Adrenal gland (tissue), 12 donors: Measurements from ENCODE around the gene C2orf78. TPM values are rescaled to one million over a fixed set of nuclear protein-coding genes. Genes with fewer than 3 reads are reported as not detected.

Experiments
- DNase-seq, 7 donors: peaks; one replicate each; pipeline ENCODE4 v3.0.0-alpha.2; 2019 to 2020
- H3K27ac ChIP-seq, 5 donors: fragments of 200-600 bp; sonication (generic) in 4 of 5; 1 replicate in 3 of 5; 2 replicates in 2 of 5; pipeline versions ENCODE4 v1.5.1 to v1.8.0; 2016 to 2020; ENCODE audit warnings: mild to moderate bottlenecking in 1 of 5
- H3K27me3 ChIP-seq: fragments of 200-600 bp; 2 replicates; pipeline ENCODE4 v1.8.0; 2021
- H3K36me3 ChIP-seq, 2 donors: fragments of 200-600 bp; replicated peaks in 1 of 2; 1 replicate in 1 of 2; 2 replicates in 1 of 2; pipeline versions ENCODE4 v1.5.1 to v1.8.0; 2018 to 2022
- H3K4me1 ChIP-seq, 2 donors: fragments of 200-600 bp; replicated peaks in 1 of 2; 1 replicate in 1 of 2; 2 replicates in 1 of 2; pipeline versions ENCODE4 v1.5.1 to v1.8.0; 2018 to 2021
- H3K4me3 ChIP-seq, 4 donors: fragments of 200-600 bp; sonication (generic) in 3 of 4; one replicate each; pipeline ENCODE4 v1.5.1; 2016 to 2018
- H3K9me3 ChIP-seq, 3 donors: fragments of 200-600 bp; sonication (generic) in 1 of 3; replicated peaks in 1 of 3; 1 replicate in 2 of 3; 2 replicates in 1 of 3; pipeline versions ENCODE4 v1.5.1 to v1.8.0; 2016 to 2021
- POLR2A ChIP-seq, 2 donors: fragments of 450-650 bp; IDR thresholded peaks; one replicate each; pipeline ENCODE4 v1.6.1; 2017; ENCODE audit warnings: antibody characterized with exemption in 2 of 2, mild to moderate bottlenecking in 2 of 2, moderate library complexity in 1 of 2
- WGBS, 4 donors: extraction: QIAGEN DNeasy Blood & Tissue Kit in 2 of 4; methylation state at CpG; one replicate each; pipeline versions ENCODE4 v1.1.5 to v1.1.7; 2013 to 2017; 5-methylcytosine and 5-hydroxymethylcytosine counted together
- intact Hi-C, 2 donors: fragments of 100-400 bp; cut with DNase I; formaldehyde crosslinking; loops; one replicate each; pipeline versions ENCODE4 v1.14.1 to v1.15.0; 2022 to 2023
- polyA plus RNA-seq, 3 donors: library from polyadenylated mRNA; stranded (reverse); fragments of 200-250 nt in 2 of 3; fragments of 350-450 nt in 1 of 3; fragmentation: Illumina TruSeq in 1 of 3; extraction: RNeasy Lipid Tissue Mini Kit (QIAGEN cat#74804) in 1 of 3; gene quantifications; one replicate each; pipeline ENCODE4 v1.2.3, GENCODE V29; 2013 to 2014
- total RNA-seq, 9 donors: library from RNA; depleted of rRNA in 4 of 9; stranded (reverse); fragments of >200 nt in 4 of 9; fragments of 120-200 nt in 1 of 9; fragmentation: NEBNext Ultra II Directional in 1 of 9; extraction: Animal tissue kit (Norgen Biotek cat#: 25700) in 1 of 9; gene quantifications; one replicate each; pipeline versions ENCODE4 v1.1.0 to v1.2.4, GENCODE V29; 2013 to 2023
- TF ChIP-seq, protein P1 (sequence below), 6 experiments: fragments of 450-650 bp in 4 of 6; fragments of 200-600 bp in 2 of 6; sonication (generic) in 1 of 6; IDR thresholded peaks; 1 replicate in 5 of 6; 2 replicates in 1 of 6; pipeline versions ENCODE4 v1.5.1 to v1.8.0; 2016 to 2021; ENCODE audit warnings: antibody characterized with exemption in 6 of 6, mild to moderate bottlenecking in 2 of 6, moderate library complexity in 1 of 6
- donor health status: healthy with polysubstance abuse.
- donor health status: Bipolar disorder and iron deficiency.
- donor health status: DM: yes; HTN: yes; CAD: no.
- donor health status: DM: no; HTN: no; CAD: no.
- donor health status: DM: no; HTN: no; CAD: no.
- donor health status: DM: yes; HTN: yes; CAD: no.

The C2orf78 gene
- total and polyA plus RNA-seq, 12 donors: 0.08 TPM; not detected in 11

DNA sequence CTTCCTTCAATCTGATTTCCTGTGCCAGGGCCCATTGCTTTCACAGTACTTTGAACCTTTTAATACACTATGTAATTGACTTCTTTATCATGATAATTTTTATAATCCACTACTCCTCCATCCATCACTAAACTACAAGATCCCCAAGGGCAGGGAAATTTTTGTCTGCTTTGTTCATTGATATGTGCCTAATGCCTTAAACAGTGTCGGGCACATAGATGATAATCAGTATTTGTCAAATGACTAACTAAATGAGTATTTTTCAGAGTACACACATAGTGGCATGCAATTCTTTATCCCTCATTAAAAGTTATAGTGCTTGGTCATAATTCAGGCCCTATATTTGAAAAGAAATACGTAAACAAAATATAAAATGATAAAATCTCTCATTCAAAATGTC is 39.4 kb downstream of the C2orf78 start:
- 25 to 33% (median 29%) methylated on average over 2 of the region's 2 CpGs for WGBS, 4 donors

DNA sequence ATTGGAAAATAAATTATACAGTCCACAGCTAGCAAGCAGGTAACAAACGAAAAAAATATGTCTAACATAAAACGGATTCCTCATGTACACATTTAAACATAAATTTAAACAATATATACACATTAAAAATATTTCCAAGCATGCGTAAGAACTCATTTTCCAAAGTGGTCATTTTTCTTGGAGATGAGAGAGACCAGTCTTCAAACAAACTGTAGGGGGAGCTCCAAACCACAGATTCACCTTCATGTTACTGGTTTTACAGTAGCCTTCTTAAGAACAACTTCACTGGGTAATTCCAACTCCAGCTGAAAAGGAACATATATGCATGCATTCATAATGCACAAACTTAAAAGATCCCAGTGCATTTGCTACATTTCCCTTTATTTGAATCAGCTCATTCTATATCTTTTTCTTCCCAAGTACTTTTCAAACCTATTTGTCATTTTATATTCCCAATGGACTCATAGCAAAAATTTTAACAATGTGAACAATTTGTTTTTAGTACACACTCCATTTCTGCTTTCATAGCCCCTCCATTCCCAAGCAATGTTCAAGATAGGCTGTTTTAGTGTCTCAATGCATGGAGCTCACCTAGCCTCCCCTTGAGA is 40.0 kb downstream of the C2orf78 start:
- peak in 4 of 7 donors; percentile 35 to 53 (median 50) for DNase-seq
- H3K27ac ChIP-seq: no peak overlapping the region

More for the DNA sequence above, 39.4 kb downstream of the C2orf78 start:
- no peak overlapping the region for H3K27ac ChIP-seq
- intact Hi-C loops: loop anchor here in 1 of 2 donors (10.0 kb wide), 1 partner anchor 321 kb away; the partner anchor contains the start of gene BOLA3
- no peak for DNase-seq
- no peak overlapping the region for H3K4me3 ChIP-seq
- H3K9me3 ChIP-seq: no peaks in the 10 kb centered on the region
- no peaks in the 10 kb centered on the region for H3K36me3 ChIP-seq
- no peaks in the 10 kb centered on the region for H3K27me3 ChIP-seq
- TF ChIP-seq, protein P1, sequence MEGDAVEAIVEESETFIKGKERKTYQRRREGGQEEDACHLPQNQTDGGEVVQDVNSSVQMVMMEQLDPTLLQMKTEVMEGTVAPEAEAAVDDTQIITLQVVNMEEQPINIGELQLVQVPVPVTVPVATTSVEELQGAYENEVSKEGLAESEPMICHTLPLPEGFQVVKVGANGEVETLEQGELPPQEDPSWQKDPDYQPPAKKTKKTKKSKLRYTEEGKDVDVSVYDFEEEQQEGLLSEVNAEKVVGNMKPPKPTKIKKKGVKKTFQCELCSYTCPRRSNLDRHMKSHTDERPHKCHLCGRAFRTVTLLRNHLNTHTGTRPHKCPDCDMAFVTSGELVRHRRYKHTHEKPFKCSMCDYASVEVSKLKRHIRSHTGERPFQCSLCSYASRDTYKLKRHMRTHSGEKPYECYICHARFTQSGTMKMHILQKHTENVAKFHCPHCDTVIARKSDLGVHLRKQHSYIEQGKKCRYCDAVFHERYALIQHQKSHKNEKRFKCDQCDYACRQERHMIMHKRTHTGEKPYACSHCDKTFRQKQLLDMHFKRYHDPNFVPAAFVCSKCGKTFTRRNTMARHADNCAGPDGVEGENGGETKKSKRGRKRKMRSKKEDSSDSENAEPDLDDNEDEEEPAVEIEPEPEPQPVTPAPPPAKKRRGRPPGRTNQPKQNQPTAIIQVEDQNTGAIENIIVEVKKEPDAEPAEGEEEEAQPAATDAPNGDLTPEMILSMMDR (IDR thresholded peaks at IDR 0.05): no peak
- TF ChIP-seq POLR2A (IDR thresholded peaks at IDR 0.05): no peak
- peaks cover 0 to 4% of the 10 kb centered on the region in 2 donors for H3K4me1 ChIP-seq

DNA sequence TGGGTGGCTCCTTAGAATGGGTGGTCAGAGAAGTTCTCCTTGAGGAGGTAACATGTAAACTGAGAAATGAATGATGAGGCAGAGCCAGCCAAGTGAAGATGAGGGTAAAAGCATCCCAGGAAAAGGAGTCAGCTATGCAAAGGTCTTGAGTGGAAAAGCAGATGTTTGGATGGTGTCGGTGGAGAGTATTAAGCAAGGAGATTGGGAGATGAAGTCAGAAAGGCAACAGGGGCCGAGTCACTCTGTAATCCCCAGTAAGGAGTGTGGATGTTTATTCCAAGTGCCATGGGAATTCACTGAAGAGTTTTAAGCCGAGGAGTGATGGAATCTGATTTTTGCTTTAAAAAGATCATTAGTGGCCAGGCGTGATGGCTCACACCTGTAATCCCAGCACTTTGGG is 41.4 kb downstream of the C2orf78 start:
- TF ChIP-seq, protein P1 (IDR thresholded peaks at IDR 0.05): no peak
- TF ChIP-seq POLR2A (IDR thresholded peaks at IDR 0.05): no peak
- 60 to 71% (median 67%) methylated on average over 4 of the region's 4 CpGs for WGBS, 4 donors
- intact Hi-C loops: loop anchor here in 1 of 2 donors (10.0 kb wide), 1 partner anchor 319 kb away; the partner anchor contains the start of gene BOLA3
- Histone ChIP-seq H3K9me3 (no peaks in the 10 kb centered on the region), H3K36me3 (no peaks in the 10 kb centered on the region), H3K27ac (no peak overlapping the region), H3K27me3 (no peaks in the 10 kb centered on the region), H3K4me3 (no peak overlapping the region), H3K4me1 (peaks cover 0 to 14% of the 10 kb centered on the region in 2 donors)
- no peak for DNase-seq

More for the DNA sequence above, 40.0 kb downstream of the C2orf78 start:
- Histone ChIP-seq H3K27me3 (no peaks in the 10 kb centered on the region), H3K36me3 (no peaks in the 10 kb centered on the region), H3K4me1 (peaks cover 0 to 5% of the 10 kb centered on the region in 2 donors), H3K4me3 (no peak overlapping the region), H3K9me3 (no peaks in the 10 kb centered on the region)
- WGBS, 4 donors: 4 to 9% (median 7%) methylated on average over 3 of the region's 3 CpGs
- intact Hi-C loops: loop anchor here in 1 of 2 donors (10.0 kb wide), 1 partner anchor 321 kb away; the partner anchor contains the start of gene BOLA3
- no peak for TF ChIP-seq POLR2A (IDR thresholded peaks at IDR 0.05)
- TF ChIP-seq, protein P1 (IDR thresholded peaks at IDR 0.05): peak; percentile 66 to 90 (median 80)

DNA sequence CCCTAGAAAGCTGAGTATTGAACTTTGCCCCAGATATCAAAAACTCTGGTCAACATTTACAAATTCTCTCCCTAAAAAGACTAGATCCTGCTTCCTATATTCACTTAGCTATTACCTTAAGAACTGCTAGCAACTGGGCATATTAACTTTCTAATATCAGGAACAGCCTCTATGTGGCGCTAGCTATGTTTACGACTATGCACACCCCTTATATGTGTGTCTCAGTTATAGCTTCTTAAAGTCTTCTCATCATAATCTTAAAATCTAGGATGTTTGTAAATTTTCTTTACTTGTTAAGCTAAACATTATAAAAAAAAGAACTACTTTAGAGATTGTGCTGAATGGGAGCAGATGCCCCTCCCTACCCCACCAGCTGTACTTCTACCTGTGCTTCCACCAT is 43.0 kb downstream of the C2orf78 start:
- TF ChIP-seq, protein P1 (IDR thresholded peaks at IDR 0.05): peak in 3 of 6 experiments; percentile 10 to 28 (median 20)
- no peak for TF ChIP-seq POLR2A (IDR thresholded peaks at IDR 0.05)
- no peak for DNase-seq
- H3K36me3 ChIP-seq: no peaks in the 10 kb centered on the region
- H3K27me3 ChIP-seq: no peaks in the 10 kb centered on the region
- 23 to 37% (median 27%) methylated on average over 2 of the region's 2 CpGs for WGBS, 4 donors
- no peak overlapping the region for H3K4me3 ChIP-seq
- peaks cover 0 to 27% of the 10 kb centered on the region in 2 donors for H3K4me1 ChIP-seq
- no peak overlapping the region for H3K27ac ChIP-seq
- H3K9me3 ChIP-seq: no peaks in the 10 kb centered on the region
- intact Hi-C loops: loop anchor here in 1 of 2 donors (10.0 kb wide), 1 partner anchor 318 kb away; the partner anchor contains the start of gene BOLA3
